Peyer's patch (tissue), 4 donors: ENCODE data around the gene PLIN5. TPM values are rescaled to one million over a fixed set of nuclear protein-coding genes. Genes with fewer than 3 reads are reported as not detected.

Source experiments
- DNase-seq, 3 donors: peaks; one replicate each; pipeline ENCODE4 v3.0.0-alpha.2; 2017 to 2019
- H3K27ac ChIP-seq, 4 donors: fragments of 200-600 bp; sonication (generic); one replicate each; pipeline ENCODE4 v1.5.1; 2016 to 2019
- H3K27me3 ChIP-seq, 2 donors: fragments of 200-600 bp; sonication (generic); one replicate each; pipeline ENCODE4 v1.5.1; 2019
- H3K36me3 ChIP-seq, 3 donors: fragments of 200-600 bp; sonication (generic); one replicate each; pipeline ENCODE4 v1.5.1; 2016 to 2019
- H3K4me1 ChIP-seq, 4 donors: fragments of 200-600 bp; sonication (generic); one replicate each; pipeline ENCODE4 v1.5.1; 2016 to 2019
- H3K4me3 ChIP-seq, 4 donors: fragments of 200-600 bp; sonication (generic); 1 replicate in 3 of 4; 2 replicates in 1 of 4; pipeline ENCODE4 v1.5.1; 2016 to 2019; ENCODE audit warnings: mild to moderate bottlenecking in 1 of 4
- H3K9me3 ChIP-seq, 4 donors: fragments of 200-600 bp; sonication (generic); one replicate each; pipeline ENCODE4 v1.5.1; 2016 to 2019; ENCODE audit warnings: mild to moderate bottlenecking in 1 of 4
- POLR2A ChIP-seq, 2 donors: fragments of 450-650 bp; IDR thresholded peaks; one replicate each; pipeline ENCODE4 v1.5.1; 2017; ENCODE audit warnings: antibody characterized with exemption in 2 of 2, mild to moderate bottlenecking in 2 of 2, moderate library complexity in 2 of 2
- total RNA-seq, 4 donors: library from RNA; depleted of rRNA; stranded (reverse); fragments of >200 nt; gene quantifications; one replicate each; pipeline ENCODE4 v1.1.0, GENCODE V29; 2016
- TF ChIP-seq, protein P1 (sequence below), 6 experiments: fragments of 450-650 bp in 4 of 6; fragments of 200-600 bp in 2 of 6; sonication (generic) in 1 of 6; IDR thresholded peaks; one replicate each; pipeline ENCODE4 v1.5.1; 2017 to 2019; ENCODE audit warnings: antibody characterized with exemption in 6 of 6, mild to moderate bottlenecking in 3 of 6, moderate library complexity in 1 of 6

The PLIN5 gene
- total RNA-seq, 4 donors from 2014 or later: 2.1 to 3.2 TPM; not detected in 2

DNA sequence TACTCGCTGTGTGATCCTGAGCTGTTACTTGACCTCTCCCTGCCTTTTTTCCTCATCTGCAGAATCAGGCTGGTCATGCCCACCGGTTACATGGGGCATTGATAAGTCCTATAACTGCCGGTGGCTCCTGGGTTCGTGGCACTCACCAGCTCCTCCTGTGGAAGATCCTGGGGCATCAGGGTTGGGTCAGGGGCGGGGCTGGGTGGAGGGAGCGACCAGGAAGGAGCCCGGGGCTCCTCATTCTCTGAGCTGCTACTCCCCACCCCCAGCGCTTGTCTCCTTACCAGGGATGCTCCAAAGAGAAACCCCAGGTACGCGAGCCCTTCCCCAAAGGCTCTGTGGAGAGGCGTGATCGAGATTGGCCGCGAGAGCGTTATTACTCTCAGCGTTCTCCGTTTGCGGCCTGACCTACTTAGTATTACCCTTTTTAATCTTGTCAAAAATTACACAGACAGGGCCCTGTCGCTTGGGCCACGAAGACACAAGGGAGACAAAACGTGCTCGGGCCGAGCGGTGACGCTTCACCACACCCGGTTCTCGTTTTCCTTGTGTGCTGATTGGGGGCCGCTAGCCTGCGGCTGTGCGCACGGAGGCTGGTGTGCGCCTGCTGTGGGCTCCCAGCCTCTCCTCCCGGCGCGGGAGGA is 52.2 kb downstream of the PLIN5 start:
- Histone ChIP-seq H3K27me3 (no peaks in the 10 kb centered on the region), H3K27ac (no peak overlapping the region), H3K9me3 (no peaks in the 10 kb centered on the region), H3K4me3 (no peak overlapping the region), H3K4me1 (no peaks in the 10 kb centered on the region), H3K36me3 (peaks cover 0 to 26% (median 0%) of the 10 kb centered on the region in 3 donors)
- DNase-seq: no peak
- TF ChIP-seq, protein P1, sequence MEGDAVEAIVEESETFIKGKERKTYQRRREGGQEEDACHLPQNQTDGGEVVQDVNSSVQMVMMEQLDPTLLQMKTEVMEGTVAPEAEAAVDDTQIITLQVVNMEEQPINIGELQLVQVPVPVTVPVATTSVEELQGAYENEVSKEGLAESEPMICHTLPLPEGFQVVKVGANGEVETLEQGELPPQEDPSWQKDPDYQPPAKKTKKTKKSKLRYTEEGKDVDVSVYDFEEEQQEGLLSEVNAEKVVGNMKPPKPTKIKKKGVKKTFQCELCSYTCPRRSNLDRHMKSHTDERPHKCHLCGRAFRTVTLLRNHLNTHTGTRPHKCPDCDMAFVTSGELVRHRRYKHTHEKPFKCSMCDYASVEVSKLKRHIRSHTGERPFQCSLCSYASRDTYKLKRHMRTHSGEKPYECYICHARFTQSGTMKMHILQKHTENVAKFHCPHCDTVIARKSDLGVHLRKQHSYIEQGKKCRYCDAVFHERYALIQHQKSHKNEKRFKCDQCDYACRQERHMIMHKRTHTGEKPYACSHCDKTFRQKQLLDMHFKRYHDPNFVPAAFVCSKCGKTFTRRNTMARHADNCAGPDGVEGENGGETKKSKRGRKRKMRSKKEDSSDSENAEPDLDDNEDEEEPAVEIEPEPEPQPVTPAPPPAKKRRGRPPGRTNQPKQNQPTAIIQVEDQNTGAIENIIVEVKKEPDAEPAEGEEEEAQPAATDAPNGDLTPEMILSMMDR (IDR thresholded peaks at IDR 0.05): no peak
- TF ChIP-seq POLR2A (IDR thresholded peaks at IDR 0.05): no peak

DNA sequence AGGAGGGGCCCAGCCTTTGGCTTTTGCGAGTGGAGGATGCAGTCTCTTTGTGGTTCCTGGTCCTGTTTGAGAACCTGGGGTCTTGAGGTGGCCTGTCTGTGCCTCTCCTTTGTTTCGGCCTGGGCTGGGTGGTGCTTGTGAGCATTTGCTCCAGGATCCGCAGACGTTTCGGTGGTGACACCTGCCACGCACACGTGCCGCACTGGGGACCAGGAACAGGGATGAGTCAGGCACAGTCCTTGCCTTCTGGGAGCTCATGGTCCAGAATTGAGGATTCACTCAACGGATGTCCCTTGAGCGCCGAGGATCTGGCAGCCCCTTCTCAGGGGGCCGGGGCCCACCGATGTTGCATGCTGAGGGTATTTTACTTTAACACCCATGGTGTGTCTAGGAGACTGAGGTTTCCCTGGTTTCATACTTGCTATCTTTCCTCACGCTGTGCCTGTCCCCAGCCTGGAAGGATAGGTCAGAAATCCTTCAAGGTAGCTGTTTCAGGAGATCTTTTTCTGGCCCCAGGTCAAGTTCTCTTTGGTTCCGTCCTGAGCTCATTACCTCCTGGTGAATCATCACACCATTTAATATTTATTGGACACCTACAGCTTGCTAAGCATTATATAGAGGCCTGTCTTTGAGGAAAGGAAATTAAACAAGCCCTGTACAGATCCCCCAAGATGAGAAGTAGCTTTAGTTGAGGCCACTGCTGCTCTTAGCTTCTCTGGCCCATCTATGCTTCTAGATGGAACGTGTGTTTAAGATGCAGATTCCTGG is 57.8 kb downstream of the PLIN5 start:
- TF ChIP-seq, protein P1 (IDR thresholded peaks at IDR 0.05): no peak
- no peak for TF ChIP-seq POLR2A (IDR thresholded peaks at IDR 0.05)
- Histone ChIP-seq H3K27ac (no peak overlapping the region), H3K4me3 (no peak overlapping the region), H3K27me3 (no peaks in the 10 kb centered on the region), H3K9me3 (no peaks in the 10 kb centered on the region), H3K4me1 (peaks cover 0 to 19% (median 13%) of the 10 kb centered on the region in 4 donors), H3K36me3 (peaks cover 0 to 34% (median 0%) of the 10 kb centered on the region in 3 donors)
- DNase-seq: no peak

DNA sequence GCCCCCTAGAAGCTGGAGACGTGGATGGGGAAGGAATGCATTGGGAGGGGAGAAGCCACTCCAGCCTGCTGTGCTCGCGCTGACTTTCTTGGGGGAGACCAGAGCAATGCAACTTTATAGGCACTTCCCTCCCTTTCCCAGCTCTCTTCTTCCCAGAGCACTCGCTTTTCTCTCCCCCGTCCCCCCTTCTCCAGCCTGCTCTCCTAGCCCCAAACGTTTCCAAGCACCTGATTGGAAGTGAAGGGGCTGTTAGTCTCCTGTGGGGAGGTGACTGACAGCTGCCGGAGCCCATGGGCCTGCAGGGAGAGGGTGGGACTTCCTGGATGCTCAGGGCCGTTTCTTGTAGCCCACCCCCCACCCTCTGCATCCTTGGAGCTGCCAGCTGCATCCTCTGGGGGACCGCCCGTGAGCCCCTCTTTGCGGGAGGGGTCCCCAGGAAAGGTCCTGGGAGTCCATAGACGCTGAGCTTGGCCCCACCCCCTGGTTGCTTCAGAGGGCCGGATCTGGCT is 60.5 kb downstream of the PLIN5 start:
- H3K4me3 ChIP-seq: no peak overlapping the region
- peaks cover 0 to 19% (median 13%) of the 10 kb centered on the region in 4 donors for H3K4me1 ChIP-seq
- no peak overlapping the region for H3K27ac ChIP-seq
- H3K27me3 ChIP-seq: no peaks in the 10 kb centered on the region
- H3K9me3 ChIP-seq: no peaks in the 10 kb centered on the region
- no peak for DNase-seq
- peaks cover 0 to 34% (median 0%) of the 10 kb centered on the region in 3 donors for H3K36me3 ChIP-seq
- TF ChIP-seq, protein P1 (IDR thresholded peaks at IDR 0.05): no peak
- TF ChIP-seq POLR2A (IDR thresholded peaks at IDR 0.05): no peak

DNA sequence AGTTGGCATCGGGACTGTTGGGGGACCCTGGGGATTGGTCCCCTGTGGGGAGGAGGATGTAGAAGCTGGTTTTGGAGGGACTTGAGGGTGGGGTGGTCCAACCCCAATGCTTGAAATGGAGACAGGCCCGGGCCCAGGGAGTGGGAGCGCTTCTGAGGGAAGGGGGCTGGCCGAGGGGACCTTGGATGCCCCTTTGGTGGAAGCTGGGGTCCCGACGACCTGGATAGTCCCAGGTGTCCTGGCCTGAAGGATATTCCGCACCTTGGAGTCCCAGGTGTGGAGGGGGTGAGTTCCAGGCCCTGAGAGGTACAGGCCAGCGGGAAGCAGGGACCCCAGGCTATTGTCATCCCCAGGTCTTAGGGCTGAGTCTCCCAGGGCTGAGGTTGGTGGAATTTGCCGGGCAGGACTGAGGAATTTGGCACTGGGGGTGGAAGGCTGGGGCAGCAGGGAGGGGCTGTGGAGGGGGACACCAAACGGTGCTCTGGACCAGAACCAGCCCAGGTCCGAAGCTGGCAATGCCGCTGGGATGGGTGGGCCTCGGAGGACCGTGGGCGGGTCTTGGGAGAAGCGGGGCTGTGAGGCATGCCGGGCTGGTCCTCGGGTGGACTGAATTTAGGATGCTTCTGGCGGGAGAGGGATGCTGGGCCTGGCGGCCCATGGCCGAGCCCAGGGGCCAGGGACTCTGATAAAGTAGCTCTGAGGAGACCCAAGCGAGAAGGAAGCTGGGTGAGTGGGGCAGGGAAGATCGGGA is 61.1 kb downstream of the PLIN5 start:
- H3K9me3 ChIP-seq: no peaks in the 10 kb centered on the region
- no peaks in the 10 kb centered on the region for H3K27me3 ChIP-seq
- peaks cover 0 to 32% (median 0%) of the 10 kb centered on the region in 3 donors for H3K36me3 ChIP-seq
- TF ChIP-seq, protein P1 (IDR thresholded peaks at IDR 0.05): no peak
- no peak for TF ChIP-seq POLR2A (IDR thresholded peaks at IDR 0.05)
- H3K27ac ChIP-seq: no peak overlapping the region
- H3K4me1 ChIP-seq: peaks cover 0 to 19% (median 13%) of the 10 kb centered on the region in 4 donors
- DNase-seq: no peak
- H3K4me3 ChIP-seq: peak overlapping the region in 1 of 4 donors; percentile 9

DNA sequence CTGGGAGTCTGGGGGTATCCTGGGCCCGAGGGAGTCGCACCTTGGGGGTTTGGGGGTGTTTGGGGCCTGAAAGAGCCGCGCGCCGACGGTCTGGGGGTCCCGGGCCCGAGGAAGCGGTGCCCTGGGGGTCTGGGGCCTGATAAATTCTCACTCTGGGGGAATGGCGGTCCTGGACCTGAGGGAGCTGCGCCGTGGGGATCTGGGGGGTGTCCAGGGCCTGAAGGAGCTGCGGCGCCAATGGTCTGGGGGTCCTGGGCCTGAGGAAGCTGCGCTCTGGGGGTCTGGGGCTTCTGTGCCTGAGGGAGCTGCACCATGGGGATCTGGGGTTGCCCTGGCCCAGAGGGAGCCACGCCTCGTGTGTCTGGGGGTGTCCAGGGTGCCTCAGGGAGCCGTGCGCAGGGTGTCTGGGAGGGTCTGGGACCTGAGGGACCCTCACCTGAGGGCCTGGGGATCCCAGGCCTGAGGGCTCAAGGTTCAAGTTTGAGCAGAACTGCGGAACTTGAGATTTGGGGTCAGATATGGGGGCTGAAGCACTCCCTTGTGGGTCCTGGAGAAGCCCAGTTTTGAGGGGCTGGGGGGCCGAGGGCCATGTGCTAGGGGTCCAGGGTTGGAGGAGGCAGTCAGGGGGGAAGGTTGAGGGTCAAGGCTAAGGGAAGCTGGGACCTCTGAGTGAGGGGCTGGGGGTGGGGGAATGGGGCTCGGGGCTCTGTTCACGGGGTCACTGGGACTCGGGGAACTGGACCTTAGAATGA is 61.8 kb downstream of the PLIN5 start:
- DNase-seq: no peak
- TF ChIP-seq, protein P1 (IDR thresholded peaks at IDR 0.05): no peak
- no peak for TF ChIP-seq POLR2A (IDR thresholded peaks at IDR 0.05)
- Histone ChIP-seq H3K27ac (peak overlapping the region in 1 of 4 donors; percentile 84), H3K9me3 (no peaks in the 10 kb centered on the region), H3K4me1 (peaks cover 0 to 19% (median 13%) of the 10 kb centered on the region in 4 donors), H3K27me3 (no peaks in the 10 kb centered on the region), H3K36me3 (peaks cover 0 to 28% (median 0%) of the 10 kb centered on the region in 3 donors), H3K4me3 (peak overlapping the region; percentile 83 to 97 (median 95))
